HepG2 (cell line): ENCODE data around the gene APOD. TPM values are rescaled to one million over a fixed set of nuclear protein-coding genes. Genes with fewer than 3 reads are reported as not detected.

Experiments
- ARID2 ChIP-seq: sonication (generic); formaldehyde crosslinking; IDR thresholded peaks from 2 replicates; pipeline ENCODE4 v1.8.1; 2022; ENCODE audit warnings: mild to moderate bottlenecking, missing genetic modification reagents, borderline replicate concordance
- CCDC6 ChIP-seq: sonication (generic); formaldehyde crosslinking; IDR thresholded peaks from 2 replicates; pipeline ENCODE4 v1.8.1; 2022; ENCODE audit warnings: mild to moderate bottlenecking, missing genetic modification reagents, moderate library complexity
- HMGXB4 ChIP-seq, 2 experiments: sonication (generic) in 1 of 2; formaldehyde crosslinking in 1 of 2; IDR thresholded peaks; 2 replicates each; pipeline versions ENCODE4 v1.4.0 to v1.6.1; 2018 to 2020; ENCODE audit warnings: missing genetic modification reagents in 2 of 2, borderline replicate concordance in 1 of 2, low read depth in 1 of 2, mild to moderate bottlenecking in 1 of 2, missing biosample characterization in 1 of 2
- IRF9 ChIP-seq: sonication (generic); formaldehyde crosslinking; IDR thresholded peaks from 2 replicates; pipeline ENCODE4 v1.8.0; 2022; ENCODE audit warnings: missing genetic modification reagents, mild to moderate bottlenecking, borderline replicate concordance
- KDM4B ChIP-seq: sonication (generic); formaldehyde crosslinking; IDR thresholded peaks from 2 replicates; pipeline ENCODE4 v1.4.0; 2020; ENCODE audit warnings: missing genetic modification reagents
- KLF12 ChIP-seq: sonication (generic); formaldehyde crosslinking; IDR thresholded peaks from 2 replicates; pipeline ENCODE4 v1.4.0; 2020; ENCODE audit warnings: missing genetic modification reagents, borderline replicate concordance
- KLF9 ChIP-seq: IDR thresholded peaks from 2 replicates; pipeline ENCODE4 v1.6.1; 2016; ENCODE audit warnings: low read depth
- MED1 ChIP-seq: sonication (generic); formaldehyde crosslinking; IDR thresholded peaks from 2 replicates; pipeline ENCODE4 v1.4.0; 2020; ENCODE audit warnings: missing genetic modification reagents
- RBAK ChIP-seq: sonication (generic); formaldehyde crosslinking; IDR thresholded peaks from 2 replicates; pipeline ENCODE4 v1.5.1; 2020; ENCODE audit warnings: mild to moderate bottlenecking, missing genetic modification reagents
- SP4 ChIP-seq: sonication (generic); formaldehyde crosslinking; IDR thresholded peaks from 2 replicates; pipeline ENCODE4 v1.8.1; 2023; ENCODE audit warnings: mild to moderate bottlenecking, missing genetic modification reagents
- SRY ChIP-seq: sonication (generic); formaldehyde crosslinking; IDR thresholded peaks from 2 replicates; pipeline ENCODE4 v1.8.0; 2022; ENCODE audit warnings: mild to moderate bottlenecking, missing genetic modification reagents
- TARDBP ChIP-seq: sonication (generic); formaldehyde crosslinking; IDR thresholded peaks from 2 replicates; pipeline ENCODE4 v1.8.0; 2022; ENCODE audit warnings: mild to moderate bottlenecking, missing genetic modification reagents
- THRA ChIP-seq: sonication (generic); formaldehyde crosslinking; IDR thresholded peaks from 2 replicates; pipeline ENCODE4 v1.4.0; 2020; ENCODE audit warnings: missing genetic modification reagents, borderline replicate concordance
- ZBED4 ChIP-seq: sonication (generic); formaldehyde crosslinking; IDR thresholded peaks from 2 replicates; pipeline ENCODE4 v1.4.0; 2020; ENCODE audit warnings: missing genetic modification reagents, borderline replicate concordance
- ZBTB7B ChIP-seq: sonication (generic); formaldehyde crosslinking; IDR thresholded peaks from 2 replicates; pipeline ENCODE4 v1.4.0; 2020; ENCODE audit warnings: missing genetic modification reagents
- ZMAT3 ChIP-seq: sonication (generic); formaldehyde crosslinking; conservative IDR thresholded peaks from 2 replicates; pipeline ENCODE4 v1.7.0; 2021; ENCODE audit warnings: missing genetic modification reagents
- ZNF331 ChIP-seq: sonication (generic); formaldehyde crosslinking; IDR thresholded peaks from 2 replicates; pipeline ENCODE4 v1.4.0; 2020; ENCODE audit warnings: missing genetic modification reagents
- ZNF580 ChIP-seq: IDR thresholded peaks from 2 replicates; pipeline ENCODE4 v1.6.1; 2016; ENCODE audit warnings: low read depth, borderline replicate concordance
- ZNF629 ChIP-seq: sonication (generic); formaldehyde crosslinking; conservative IDR thresholded peaks from 2 replicates; pipeline ENCODE4 v1.5.0; 2020; ENCODE audit warnings: missing genetic modification reagents
- ZNF652 ChIP-seq: IDR thresholded peaks from 2 replicates; pipeline ENCODE4 v1.6.1; 2016; ENCODE audit warnings: low read depth, borderline replicate concordance
- ZNF879 ChIP-seq: sonication (generic); formaldehyde crosslinking; IDR thresholded peaks from 2 replicates; pipeline ENCODE4 v1.8.1; 2023; ENCODE audit warnings: missing genetic modification reagents
- polyA plus RNA-seq, 8 experiments: library from polyadenylated mRNA; depleted of rRNA in 3 of 8; stranded (reverse) in 7 of 8; unstranded in 1 of 8; fragments of >200 nt; fragmentation: Illumina TruSeq in 4 of 8; extraction: Trizol in 4 of 8; gene quantifications; 2 replicates each; pipeline versions ENCODE4 v1.2.1 to v1.2.3, GENCODE V29; 2011 to 2016; ENCODE audit warnings: low read depth in 4 of 8, missing spikeins in 1 of 8, mixed read lengths in 1 of 8; ENCODE audit not compliant: insufficient read depth in 1 of 8
- total RNA-seq, 5 experiments: library from RNA; depleted of rRNA; stranded (reverse); fragments of >200 nt; fragmentation: Illumina TruSeq; extraction: Trizol; gene quantifications; 2 replicates each; pipeline ENCODE4 v1.2.3, GENCODE V29; 2016; ENCODE audit warnings: low read depth in 1 of 5

Gene APOD
- total and polyA plus RNA-seq, 2 of the 13 experiments (the other 11 are each of a cell fraction or from before 2014, with no cell fraction given): not detected

- TF ChIP-seq ARID2 (no peak), ZNF331 (CRISPR knock-in tag) (0 out of 2 replicates have a peak, but pooled peaks have one; percentile 11), KLF9 (CRISPR knock-in tag) (no peak), ZBTB7B (CRISPR knock-in tag) (peak; percentile 61; the same call in 1 of the 2 replicates), SP4 (CRISPR knock-in tag) (peak; percentile 68; the same call in 1 of the 2 replicates), ZNF652 (CRISPR knock-in tag) (no peak), CCDC6 (CRISPR knock-in tag) (peak; percentile 1; the same call in 1 of the 2 replicates), KLF12 (CRISPR knock-in tag) (0 out of 2 replicates have a peak, but pooled peaks have one; percentile 12), SRY (CRISPR knock-in tag) (0 out of 2 replicates have a peak, but pooled peaks have one; percentile 8), THRA (CRISPR knock-in tag) (no peak), MED1 (CRISPR knock-in tag) (peak; percentile 8; the same call in 1 of the 2 replicates), ZNF580 (CRISPR knock-in tag) (no peak), KDM4B (CRISPR knock-in tag) (no peak), ZMAT3 (CRISPR knock-in tag) (0 out of 2 replicates have a peak, but pooled peaks have one; percentile 10), ZNF629 (0 out of 2 replicates have a peak, but pooled peaks have one; percentile 23), IRF9 (no peak), ZNF879 (peak; percentile 68; the same call in 1 of the 2 replicates), TARDBP (CRISPR knock-in tag) (0 out of 2 replicates have a peak, but pooled peaks have one; percentile 29), ZBED4 (0 out of 2 replicates have a peak, but pooled peaks have one; percentile 21), HMGXB4 (CRISPR knock-in tag; IDR thresholded peaks at IDR 0.05; ENCODE audit: borderline replicate concordance in 1 of 2, low read depth in 1 of 2) (peak in 1 of 2 experiments; percentile 9; a peak in 1 of 4 replicates), RBAK (CRISPR knock-in tag) (no peak)
These were observed 40.1 kb downstream of the APOD start (continued) for GRCh38 chr3:195543500-195544229.
